ENCODE measurements around the gene RUNX1. TPM values are rescaled to one million over a fixed set of nuclear protein-coding genes. Genes with fewer than 3 reads are reported as not detected.

RUNX1 gene
- total RNA-seq, 1 experiment from 2014 or later, result 0.52 TPM

- peaks cover 82% of the 10 kb centered on the region for H3K27me3 ChIP-seq (replicated peaks; ENCODE audit: insufficient read depth, low read depth, low read length, poor library complexity)
- H3K9me3 ChIP-seq (ENCODE audit: low read depth, low read length, poor library complexity, severe bottlenecking), result no peaks in the 10 kb centered on the region
- H3K4me3 ChIP-seq (ENCODE audit: low read depth, low read length, poor library complexity, severe bottlenecking), result no peak overlapping the region
- peaks cover 8% of the 10 kb centered on the region for H3K4me1 ChIP-seq (ENCODE audit: insufficient read depth, low read length, poor library complexity, severe bottlenecking)
- H3K36me3 ChIP-seq (ENCODE audit: insufficient read depth, low read length, poor library complexity, severe bottlenecking), result no peaks in the 10 kb centered on the region
- H3K27ac ChIP-seq (ENCODE audit: low read depth, low read length, poor library complexity, severe bottlenecking), result no peak overlapping the region
- intact Hi-C loops (cut with micrococcal nuclease; ENCODE audit: unreplicated experiment), result loop anchor here (5.0 to 10.0 kb wide), 2 partner anchors 136 to 1051 kb away; no protein-coding TSS in a partner anchor
- DNase-seq (ENCODE audit: low spot score), result no peak
- ChIA-PET POLR2A (ENCODE audit: low non-redundant PET) (no interaction called here), CTCF (no interaction called here)
- TF ChIP-seq EZH2 (IDR thresholded peaks at IDR 0.05; ENCODE audit: borderline replicate concordance, low read depth, low read length, poor library complexity, severe bottlenecking) (no peak), CTCF (conservative IDR thresholded peaks at IDR 0.05; ENCODE audit: low read depth, low read length) (no peak)
- no TSS peak for BruUV-seq (replicated peaks)
These were observed 165.4 kb downstream of the RUNX1 start for GRCh38 chr21:34883491-34884271.

GRCh38 chr21:34882719-34883131 lies 166.4 kb downstream of the RUNX1 start:
- no peak overlapping the region for H3K27ac ChIP-seq (ENCODE audit: low read depth, low read length, poor library complexity, severe bottlenecking)
- H3K9me3 ChIP-seq (ENCODE audit: low read depth, low read length, poor library complexity, severe bottlenecking), result no peaks in the 10 kb centered on the region
- no peaks in the 10 kb centered on the region for H3K4me1 ChIP-seq (ENCODE audit: insufficient read depth, low read length, poor library complexity, severe bottlenecking)
- H3K27me3 ChIP-seq (replicated peaks; ENCODE audit: insufficient read depth, low read depth, low read length, poor library complexity), result peaks cover 74% of the 10 kb centered on the region
- no TSS peak for BruUV-seq (replicated peaks)
- DNase-seq (ENCODE audit: low spot score), result no peak
- no peak overlapping the region for H3K4me3 ChIP-seq (ENCODE audit: low read depth, low read length, poor library complexity, severe bottlenecking)
- H3K36me3 ChIP-seq (ENCODE audit: insufficient read depth, low read length, poor library complexity, severe bottlenecking), result no peaks in the 10 kb centered on the region
- CTCF ChIA-PET, result no interaction called here
- POLR2A ChIA-PET (ENCODE audit: low non-redundant PET), result no interaction called here
- intact Hi-C loops (cut with micrococcal nuclease; ENCODE audit: unreplicated experiment), result loop anchor here (5.0 to 10.0 kb wide), 2 partner anchors 135 to 1052 kb away; no protein-coding TSS in a partner anchor
- no peak for TF ChIP-seq CTCF (conservative IDR thresholded peaks at IDR 0.05; ENCODE audit: low read depth, low read length)
- no peak for TF ChIP-seq EZH2 (IDR thresholded peaks at IDR 0.05; ENCODE audit: borderline replicate concordance, low read depth, low read length, poor library complexity, severe bottlenecking)

GRCh38 chr21:34881839-34882371 lies 167.2 kb downstream of the RUNX1 start:
- no peak overlapping the region for H3K4me3 ChIP-seq (ENCODE audit: low read depth, low read length, poor library complexity, severe bottlenecking)
- H3K4me1 ChIP-seq (ENCODE audit: insufficient read depth, low read length, poor library complexity, severe bottlenecking), result no peaks in the 10 kb centered on the region
- intact Hi-C loops (cut with micrococcal nuclease; ENCODE audit: unreplicated experiment), result loop anchor here (5.0 to 10.0 kb wide), 2 partner anchors 135 to 1053 kb away; no protein-coding TSS in a partner anchor
- ChIA-PET CTCF (no interaction called here), POLR2A (ENCODE audit: low non-redundant PET) (no interaction called here)
- H3K9me3 ChIP-seq (ENCODE audit: low read depth, low read length, poor library complexity, severe bottlenecking), result no peaks in the 10 kb centered on the region
- TF ChIP-seq CTCF (conservative IDR thresholded peaks at IDR 0.05; ENCODE audit: low read depth, low read length) (no peak), EZH2 (IDR thresholded peaks at IDR 0.05; ENCODE audit: borderline replicate concordance, low read depth, low read length, poor library complexity, severe bottlenecking) (no peak)
- peaks cover 65% of the 10 kb centered on the region for H3K27me3 ChIP-seq (replicated peaks; ENCODE audit: insufficient read depth, low read depth, low read length, poor library complexity)
- H3K36me3 ChIP-seq (ENCODE audit: insufficient read depth, low read length, poor library complexity, severe bottlenecking), result no peaks in the 10 kb centered on the region
- DNase-seq (ENCODE audit: low spot score), result no peak
- H3K27ac ChIP-seq (ENCODE audit: low read depth, low read length, poor library complexity, severe bottlenecking), result no peak overlapping the region
- no TSS peak for BruUV-seq (replicated peaks)

Measured in A673 (cell line).